K562 (cell line): ENCODE data around the gene APC2. TPM values are rescaled to one million over a fixed set of nuclear protein-coding genes. Genes with fewer than 3 reads are reported as not detected.

ENCODE experiments used
- BCOR ChIP-seq: fragments of 450-650 bp; IDR thresholded peaks from 2 replicates; pipeline ENCODE4 v1.6.1; 2016
- CEBPB ChIP-seq: fragments of 450-650 bp; IDR thresholded peaks from 2 replicates; pipeline ENCODE4 v1.6.1; 2016; ENCODE audit warnings: missing genetic modification characterization, missing compliant biosample characterization
- CSDE1 ChIP-seq, 2 experiments: fragments of 450-650 bp; IDR thresholded peaks; 2 replicates each; pipeline ENCODE4 v1.6.1; 2016; ENCODE audit warnings: mild to moderate bottlenecking in 1 of 2
- DPF2 ChIP-seq: fragments of 450-650 bp; IDR thresholded peaks from 2 replicates; pipeline ENCODE4 v1.6.1; 2016
- ETV1 ChIP-seq: fragments of 450-650 bp; conservative IDR thresholded peaks from 2 replicates; pipeline ENCODE4 v1.6.1; 2016; ENCODE audit warnings: missing genetic modification characterization, control low read depth, low read depth, missing compliant biosample characterization
- FIP1L1 ChIP-seq: fragments of 200-400 bp; formaldehyde crosslinking; IDR thresholded peaks from 2 replicates; pipeline ENCODE4 v1.6.1; 2018; ENCODE audit warnings: mild to moderate bottlenecking, low read depth, low read length; ENCODE audit not compliant: poor library complexity, severe bottlenecking
- IRF9 ChIP-seq: fragments of 450-650 bp; IDR thresholded peaks from 2 replicates; pipeline ENCODE4 v1.6.1; 2016; ENCODE audit warnings: missing biosample characterization, missing genetic modification characterization
- MBD2 ChIP-seq: sonication (generic); IDR thresholded peaks from 2 replicates; pipeline ENCODE4 v1.6.1; 2016; ENCODE audit warnings: low read depth, borderline replicate concordance
- MCM5 ChIP-seq: fragments of 450-650 bp; IDR thresholded peaks from 2 replicates; pipeline ENCODE4 v1.6.1; 2016; ENCODE audit warnings: low read depth
- MECOM ChIP-seq: fragments of 250-450 bp; sonication (Bioruptor Pico); IDR thresholded peaks from 2 replicates; pipeline ENCODE4 v1.8.0; 2022; ENCODE audit warnings: inconsistent platforms
- MEF2D ChIP-seq: conservative IDR thresholded peaks from 2 replicates; pipeline ENCODE4 v1.6.1; 2016; ENCODE audit warnings: low read depth, missing genetic modification characterization, missing compliant biosample characterization
- NR2C1 ChIP-seq, 2 experiments: fragments of 450-650 bp; IDR thresholded peaks; 2 replicates each; pipeline ENCODE4 v1.6.1; 2017; ENCODE audit warnings: mild to moderate bottlenecking in 2 of 2, antibody characterized with exemption in 1 of 2, inconsistent platforms in 1 of 2, missing compliant biosample characterization in 1 of 2, missing genetic modification characterization in 1 of 2
- NR2F6 ChIP-seq: fragments of 450-650 bp; formaldehyde crosslinking; IDR thresholded peaks from 2 replicates; pipeline ENCODE4 v1.4.0; 2020; ENCODE audit warnings: mild to moderate bottlenecking
- PCBP1 ChIP-seq: fragments of 200-400 bp; formaldehyde crosslinking; IDR thresholded peaks from 2 replicates; pipeline ENCODE4 v1.6.1; 2018; ENCODE audit warnings: mild to moderate bottlenecking, low read depth, low read length; ENCODE audit not compliant: poor library complexity, severe bottlenecking
- PRMT5 ChIP-seq: sonication (generic); formaldehyde crosslinking; IDR thresholded peaks from 2 replicates; pipeline ENCODE4 v1.5.0; 2020; ENCODE audit warnings: missing genetic modification reagents
- RBFOX2 ChIP-seq: fragments of 200-400 bp; formaldehyde crosslinking; IDR thresholded peaks from 2 replicates; pipeline ENCODE4 v1.6.1; 2017; ENCODE audit warnings: low read depth, mild to moderate bottlenecking, low read length, moderate library complexity
- SRSF7 ChIP-seq: fragments of 200-400 bp; formaldehyde crosslinking; optimal IDR thresholded peaks from 2 replicates; pipeline ENCODE3; 2017; ENCODE audit warnings: mild to moderate bottlenecking, low read depth, low read length
- STAT5B ChIP-seq: fragments of 250-450 bp; sonication (Bioruptor Pico); IDR thresholded peaks from 2 replicates; pipeline ENCODE4 v1.8.0; 2021; ENCODE audit warnings: mild to moderate bottlenecking, inconsistent platforms
- SUPT5H ChIP-seq: fragments of 450-650 bp; IDR thresholded peaks from 2 replicates; pipeline ENCODE4 v1.6.1; 2016
- TGIF2 ChIP-seq: sonication (generic); formaldehyde crosslinking; IDR thresholded peaks from 2 replicates; pipeline ENCODE4 v1.8.1; 2022; ENCODE audit warnings: mild to moderate bottlenecking, missing genetic modification reagents, moderate library complexity
- THAP7 ChIP-seq: fragments of 250-450 bp; sonication (Bioruptor Pico); IDR thresholded peaks from 2 replicates; pipeline ENCODE4 v1.5.0; 2021
- TSC22D4 ChIP-seq: fragments of 450-650 bp; IDR thresholded peaks from 2 replicates; pipeline ENCODE4 v1.6.1; 2016; ENCODE audit warnings: missing genetic modification characterization, missing biosample characterization, control low read depth
- XRCC4 ChIP-seq: IDR thresholded peaks from one replicate; pipeline ENCODE4 v1.6.1; 2011; ENCODE audit not compliant: insufficient read depth, insufficient read length; ENCODE audit errors: extremely low read depth
- YY1 ChIP-seq, 3 experiments: IDR thresholded peaks; 2 replicates each; pipeline ENCODE4 v1.6.1; 2011; ENCODE audit warnings: low read length in 2 of 3, mild to moderate bottlenecking in 2 of 3, moderate library complexity in 2 of 3, borderline replicate concordance in 1 of 3, control low read depth in 1 of 3, low read depth in 1 of 3; ENCODE audit not compliant: insufficient read depth in 3 of 3, insufficient replicate concordance in 2 of 3, control insufficient read depth in 1 of 3, insufficient read length in 1 of 3; ENCODE audit errors: extremely low read depth in 1 of 3
- ZC3H8 ChIP-seq: fragments of 450-650 bp; IDR thresholded peaks from 2 replicates; pipeline ENCODE4 v1.6.1; 2017
- ZNF57 ChIP-seq: fragments of 450-650 bp; formaldehyde crosslinking; IDR thresholded peaks from 2 replicates; pipeline ENCODE4 v1.4.0; 2020; ENCODE audit warnings: mild to moderate bottlenecking, moderate library complexity
- ZNF639 ChIP-seq, 2 experiments: fragments of 200-800 bp in 1 of 2; sonication (Bioruptor generic) in 1 of 2; sonication (generic) in 1 of 2; formaldehyde crosslinking in 1 of 2; IDR thresholded peaks in 1 of 2; conservative IDR thresholded peaks in 1 of 2; 2 replicates each; pipeline versions ENCODE4 v1.5.0 to v1.6.1; 2016 to 2020; ENCODE audit warnings: missing compliant biosample characterization in 1 of 2, missing genetic modification characterization in 1 of 2, missing genetic modification reagents in 1 of 2
- ZNF785 ChIP-seq: fragments of 250-450 bp; sonication (Bioruptor Pico); IDR thresholded peaks from 2 replicates; pipeline ENCODE4 v1.4.0; 2020; ENCODE audit warnings: mild to moderate bottlenecking
- polyA plus RNA-seq, 8 experiments: library from polyadenylated mRNA; depleted of rRNA in 4 of 8; stranded (reverse) in 5 of 8; unstranded in 3 of 8; fragments of >200 nt; fragmentation: Nextera tagmentation in 2 of 8; fragmentation: Illumina TruSeq in 1 of 8; extraction: Ambion mirVana in 2 of 8; extraction: Trizol in 1 of 8; gene quantifications; 2 replicates each; pipeline versions ENCODE4 v1.2.1 to v1.2.3, GENCODE V29; 2011 to 2014; ENCODE audit warnings: inconsistent platforms in 1 of 8, missing spikeins in 1 of 8
- total RNA-seq, 7 experiments: library from RNA; depleted of rRNA in 6 of 7; stranded (reverse); fragments of >200 nt in 6 of 7; fragmentation: Illumina TruSeq in 2 of 7; extraction: Trizol in 2 of 7; gene quantifications; 2 replicates each; pipeline versions ENCODE4 v1.2.1 to v1.2.3, GENCODE V29; 2011 to 2021; ENCODE audit warnings: low replicate concordance in 1 of 7

The APC2 gene
- total and polyA plus RNA-seq, 9 of the 15 experiments (the other 6 are each of a cell fraction or from before 2014, with no cell fraction given), result 0.01 to 0.40 (median 0.05) TPM; not detected in 3

GRCh38 chr19:1445185-1445931, 4.6 kb upstream of the APC2 start (continued):
- no peak for TF ChIP-seq XRCC4
- TF ChIP-seq TSC22D4, result no peak
- peak; percentile 61; the same call in 1 of the 2 replicates for TF ChIP-seq DPF2
- no peak for TF ChIP-seq SUPT5H
- TF ChIP-seq NR2F6 (CRISPR knock-in tag), result no peak
- no peak for TF ChIP-seq TGIF2 (CRISPR knock-in tag)
- TF ChIP-seq MECOM (CRISPR knock-in tag), result no peak
- TF ChIP-seq FIP1L1, result peak; percentile 80
- TF ChIP-seq PCBP1, result peak; percentile 70
- no peak for TF ChIP-seq CEBPB (tag)
- TF ChIP-seq NR2C1 (IDR thresholded peaks at IDR 0.05), result no peak
- no peak for TF ChIP-seq NR2C1 (tag; IDR thresholded peaks at IDR 0.05)
- no peak for TF ChIP-seq MEF2D (tag)
- TF ChIP-seq ZC3H8, result no peak
- peak in 2 of 3 experiments; percentile 17 to 48 for TF ChIP-seq YY1 (IDR thresholded peaks at IDR 0.05; ENCODE audit: borderline replicate concordance in 1 of 3, control insufficient read depth in 1 of 3, extremely low read depth in 1 of 3, insufficient read depth in 3 of 3, insufficient read length in 1 of 3, insufficient replicate concordance in 2 of 3, low read depth in 1 of 3, low read length in 2 of 3)
- TF ChIP-seq ETV1 (tag), result no peak
- no peak for TF ChIP-seq ZNF639 (CRISPR knock-in tag; conservative IDR thresholded peaks at IDR 0.05 in 1 of 2, IDR thresholded peaks at IDR 0.05 in 1 of 2)
- no peak for TF ChIP-seq THAP7
- TF ChIP-seq MCM5, result no peak
- no peak for TF ChIP-seq CSDE1 (IDR thresholded peaks at IDR 0.05)
- no peak for TF ChIP-seq MBD2
- TF ChIP-seq PRMT5 (CRISPR knock-in tag), result no peak
- TF ChIP-seq SRSF7, result no peak
- peak; percentile 35; the same call in 1 of the 2 replicates for TF ChIP-seq RBFOX2
- no peak for TF ChIP-seq IRF9 (tag)
- TF ChIP-seq ZNF785, result no peak
- peak; percentile 86 for TF ChIP-seq BCOR
- no peak for TF ChIP-seq STAT5B
- TF ChIP-seq ZNF57, result no peak
